GM23338 (cell line): ENCODE data around the gene OR10G8. TPM values are rescaled to one million over a fixed set of nuclear protein-coding genes. Genes with fewer than 3 reads are reported as not detected.

Source experiments
- ATAC-seq: fragments of 200-7000 bp; cut with Tn5 transposase; 3 replicates; pipeline ENCODE4 v1.9.1; 2020
- DNase-seq: peaks from one replicate; pipeline ENCODE4 v3.0.0-alpha.2; 2015; ENCODE audit warnings: low spot score
- H2AFZ ChIP-seq: fragments of 200-600 bp; sonication (generic); 2 replicates; pipeline ENCODE4 v1.8.0; 2016; ENCODE audit warnings: antibody characterized with exemption, mild to moderate bottlenecking, moderate library complexity
- H3F3A ChIP-seq: fragments of 200-600 bp; sonication (generic); replicated peaks from 2 replicates; pipeline ENCODE4 v1.8.0; 2017; ENCODE audit warnings: antibody characterized with exemption, mixed run types, low read depth
- H3K27ac ChIP-seq: fragments of 200-600 bp; sonication (generic); 2 replicates; pipeline ENCODE4 v1.6.1; 2016; ENCODE audit warnings: low read depth
- H3K27me3 ChIP-seq: fragments of 200-600 bp; sonication (generic); 2 replicates; pipeline ENCODE4 v1.8.0; 2016; ENCODE audit warnings: mild to moderate bottlenecking, mixed run types, moderate library complexity; ENCODE audit not compliant: insufficient read depth
- H3K36me3 ChIP-seq: fragments of 200-600 bp; sonication (generic); 2 replicates; pipeline ENCODE4 v1.8.0; 2016; ENCODE audit warnings: mild to moderate bottlenecking; ENCODE audit not compliant: insufficient read depth
- H3K4me1 ChIP-seq: fragments of 200-600 bp; sonication (generic); 2 replicates; pipeline ENCODE4 v1.8.0; 2016; ENCODE audit warnings: mild to moderate bottlenecking, moderate library complexity; ENCODE audit not compliant: insufficient read depth
- H3K4me2 ChIP-seq: fragments of 200-600 bp; sonication (generic); 2 replicates; pipeline ENCODE4 v1.7.1; 2017; ENCODE audit warnings: mixed run types
- H3K4me3 ChIP-seq: fragments of 200-600 bp; sonication (generic); 2 replicates; pipeline ENCODE4 v1.6.1; 2016; ENCODE audit warnings: mixed run types
- H3K79me2 ChIP-seq: fragments of 200-600 bp; sonication (generic); replicated peaks from 2 replicates; pipeline ENCODE4 v1.8.0; 2017; ENCODE audit warnings: mild to moderate bottlenecking; ENCODE audit not compliant: insufficient read depth
- H3K9me2 ChIP-seq: fragments of 200-600 bp; sonication (generic); 2 replicates; pipeline ENCODE4 v1.8.0; 2017; ENCODE audit not compliant: insufficient read depth
- H4K20me1 ChIP-seq: fragments of 200-600 bp; sonication (generic); replicated peaks from 2 replicates; pipeline ENCODE4 v1.8.0; 2017; ENCODE audit warnings: mild to moderate bottlenecking; ENCODE audit not compliant: insufficient read depth
- H3K27ac Mint-ChIP-seq: 2 replicates; pipeline ENCODE4 v1.8.0; 2020; ENCODE audit warnings: inconsistent platforms, mild to moderate bottlenecking, moderate library complexity, mixed read lengths
- H3K27me3 Mint-ChIP-seq: 3 replicates; pipeline ENCODE4 v1.8.0; 2022; ENCODE audit warnings: low read depth, mild to moderate bottlenecking, moderate library complexity, mixed read lengths, inconsistent platforms; ENCODE audit not compliant: insufficient read depth, poor library complexity
- H3K36me3 Mint-ChIP-seq: 3 replicates; pipeline ENCODE4 v1.8.0; 2021; ENCODE audit warnings: low read depth, mild to moderate bottlenecking, inconsistent platforms, moderate library complexity, mixed read lengths
- H3K4me1 Mint-ChIP-seq: 3 replicates; pipeline ENCODE4 v1.8.0; 2020; ENCODE audit warnings: mild to moderate bottlenecking, inconsistent platforms, mixed read lengths
- H3K4me3 Mint-ChIP-seq: 3 replicates; pipeline ENCODE4 v1.8.0; 2021; ENCODE audit warnings: moderate library complexity, mild to moderate bottlenecking, inconsistent platforms, mixed read lengths
- H3K9me3 Mint-ChIP-seq: 3 replicates; pipeline ENCODE4 v1.8.0; 2020; ENCODE audit warnings: moderate library complexity, mild to moderate bottlenecking, inconsistent platforms, mixed read lengths
- EZH2 ChIP-seq: fragments of 200-600 bp; sonication (generic); IDR thresholded peaks from one replicate; pipeline ENCODE4 v1.8.0; 2017; ENCODE audit warnings: antibody characterized with exemption, mild to moderate bottlenecking, low read depth; ENCODE audit not compliant: unreplicated experiment
- EZH2phosphoT487 ChIP-seq: fragments of 200-600 bp; sonication (generic); IDR thresholded peaks from one replicate; pipeline ENCODE4 v1.8.1; 2018; ENCODE audit warnings: antibody characterized with exemption; ENCODE audit not compliant: unreplicated experiment
- JUNB ChIP-seq: IDR thresholded peaks from one replicate; pipeline ENCODE4 v1.6.1; 2016; ENCODE audit warnings: antibody characterized with exemption; ENCODE audit not compliant: unreplicated experiment
- NANOG ChIP-seq: IDR thresholded peaks from 2 replicates; pipeline ENCODE4 v1.6.1; 2016; ENCODE audit warnings: antibody characterized with exemption, borderline replicate concordance
- POLR2AphosphoS5 ChIP-seq: IDR thresholded peaks from 2 replicates; pipeline ENCODE4 v1.6.1; 2016; ENCODE audit warnings: antibody characterized with exemption, low read depth
- ZNF114 ChIP-seq: fragments of 250-450 bp; sonication (Bioruptor Pico); IDR thresholded peaks from 2 replicates; pipeline ENCODE4 v1.5.0; 2020; ENCODE audit warnings: mild to moderate bottlenecking, moderate library complexity
- polyA plus RNA-seq: library from polyadenylated mRNA; unstranded; fragments of >200 nt; fragmentation: Nextera tagmentation; extraction: Ambion mirVana; gene quantifications from 2 replicates; pipeline ENCODE4 v1.2.1, GENCODE V29; 2016
- total RNA-seq: library from RNA; depleted of rRNA; stranded (reverse); fragments of >200 nt; shearing (Covaris generic); gene quantifications from 2 replicates; pipeline ENCODE4 v1.2.3, GENCODE V29; 2014
- TF ChIP-seq, protein P1 (sequence below): IDR thresholded peaks from 2 replicates; pipeline ENCODE4 v1.6.1; 2016; ENCODE audit warnings: antibody characterized with exemption
- TF ChIP-seq, protein P2 (sequence below), 2 experiments: fragments of 200-600 bp in 1 of 2; sonication (generic) in 1 of 2; conservative IDR thresholded peaks; 2 replicates each; pipeline versions ENCODE4 v1.5.1 to v1.6.1; 2016 to 2017; ENCODE audit warnings: antibody characterized with exemption in 2 of 2, low read depth in 2 of 2, mild to moderate bottlenecking in 2 of 2, moderate library complexity in 1 of 2
- TF ChIP-seq, protein P3 (sequence below): fragments of 250-450 bp; sonication (Bioruptor Pico); IDR thresholded peaks from 2 replicates; pipeline ENCODE4 v1.5.0; 2020; ENCODE audit warnings: mild to moderate bottlenecking, moderate library complexity

OR10G8 gene
- total and polyA plus RNA-seq, 2 experiments from 2014 or later, result not detected

DNA sequence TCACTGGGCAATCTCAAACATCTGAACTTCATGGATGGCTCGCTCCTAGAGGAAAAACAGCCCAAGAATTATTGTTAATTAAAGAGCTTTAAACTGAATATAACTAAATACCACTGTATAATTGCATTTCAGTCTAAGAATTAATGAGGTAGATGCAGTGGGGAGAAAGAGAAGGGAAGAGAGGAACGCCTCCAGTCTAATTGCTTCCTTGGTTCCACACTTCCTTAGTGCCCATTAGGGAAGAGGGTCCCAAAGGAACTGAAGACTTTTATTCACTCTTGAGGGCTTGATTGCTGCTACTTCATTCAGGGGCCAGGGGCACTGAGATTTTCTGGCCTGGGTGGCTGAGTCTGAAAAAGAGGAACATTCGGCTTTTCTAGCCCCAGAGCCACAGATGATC lies 26.4 kb downstream of the OR10G8 start:
- ATAC-seq (no peak), DNase-seq (no peak)
- H3K27ac Mint-ChIP-seq, result no peak overlapping the region
- Histone ChIP-seq H4K20me1 (no peaks in the 10 kb centered on the region), H3K36me3 (no peaks in the 10 kb centered on the region), H3K9me2 (no peaks in the 10 kb centered on the region), H3K4me2 (no peak overlapping the region), H3K79me2 (no peaks in the 10 kb centered on the region), H3K27me3 (no peaks in the 10 kb centered on the region), H3F3A (no peaks in the 10 kb centered on the region), H2AFZ (peak overlapping the region; percentile 64; the same call in 1 of the 2 replicates), H3K4me3 (no peak overlapping the region), H3K27ac (no peak overlapping the region), H3K4me1 (no peaks in the 10 kb centered on the region)
- TF ChIP-seq POLR2AphosphoS5, result no peak
- no peak for TF ChIP-seq EZH2
- TF ChIP-seq ZNF114, result no peak
- TF ChIP-seq, protein P1, sequence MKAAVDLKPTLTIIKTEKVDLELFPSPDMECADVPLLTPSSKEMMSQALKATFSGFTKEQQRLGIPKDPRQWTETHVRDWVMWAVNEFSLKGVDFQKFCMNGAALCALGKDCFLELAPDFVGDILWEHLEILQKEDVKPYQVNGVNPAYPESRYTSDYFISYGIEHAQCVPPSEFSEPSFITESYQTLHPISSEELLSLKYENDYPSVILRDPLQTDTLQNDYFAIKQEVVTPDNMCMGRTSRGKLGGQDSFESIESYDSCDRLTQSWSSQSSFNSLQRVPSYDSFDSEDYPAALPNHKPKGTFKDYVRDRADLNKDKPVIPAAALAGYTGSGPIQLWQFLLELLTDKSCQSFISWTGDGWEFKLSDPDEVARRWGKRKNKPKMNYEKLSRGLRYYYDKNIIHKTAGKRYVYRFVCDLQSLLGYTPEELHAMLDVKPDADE, result no peak
- TF ChIP-seq NANOG, result no peak
- TF ChIP-seq, protein P2, sequence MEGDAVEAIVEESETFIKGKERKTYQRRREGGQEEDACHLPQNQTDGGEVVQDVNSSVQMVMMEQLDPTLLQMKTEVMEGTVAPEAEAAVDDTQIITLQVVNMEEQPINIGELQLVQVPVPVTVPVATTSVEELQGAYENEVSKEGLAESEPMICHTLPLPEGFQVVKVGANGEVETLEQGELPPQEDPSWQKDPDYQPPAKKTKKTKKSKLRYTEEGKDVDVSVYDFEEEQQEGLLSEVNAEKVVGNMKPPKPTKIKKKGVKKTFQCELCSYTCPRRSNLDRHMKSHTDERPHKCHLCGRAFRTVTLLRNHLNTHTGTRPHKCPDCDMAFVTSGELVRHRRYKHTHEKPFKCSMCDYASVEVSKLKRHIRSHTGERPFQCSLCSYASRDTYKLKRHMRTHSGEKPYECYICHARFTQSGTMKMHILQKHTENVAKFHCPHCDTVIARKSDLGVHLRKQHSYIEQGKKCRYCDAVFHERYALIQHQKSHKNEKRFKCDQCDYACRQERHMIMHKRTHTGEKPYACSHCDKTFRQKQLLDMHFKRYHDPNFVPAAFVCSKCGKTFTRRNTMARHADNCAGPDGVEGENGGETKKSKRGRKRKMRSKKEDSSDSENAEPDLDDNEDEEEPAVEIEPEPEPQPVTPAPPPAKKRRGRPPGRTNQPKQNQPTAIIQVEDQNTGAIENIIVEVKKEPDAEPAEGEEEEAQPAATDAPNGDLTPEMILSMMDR (conservative IDR thresholded peaks at IDR 0.05; ENCODE audit: low read depth in 2 of 2), result no peak
- TF ChIP-seq JUNB, result no peak
- TF ChIP-seq EZH2phosphoT487, result no peak
- TF ChIP-seq, protein P3, sequence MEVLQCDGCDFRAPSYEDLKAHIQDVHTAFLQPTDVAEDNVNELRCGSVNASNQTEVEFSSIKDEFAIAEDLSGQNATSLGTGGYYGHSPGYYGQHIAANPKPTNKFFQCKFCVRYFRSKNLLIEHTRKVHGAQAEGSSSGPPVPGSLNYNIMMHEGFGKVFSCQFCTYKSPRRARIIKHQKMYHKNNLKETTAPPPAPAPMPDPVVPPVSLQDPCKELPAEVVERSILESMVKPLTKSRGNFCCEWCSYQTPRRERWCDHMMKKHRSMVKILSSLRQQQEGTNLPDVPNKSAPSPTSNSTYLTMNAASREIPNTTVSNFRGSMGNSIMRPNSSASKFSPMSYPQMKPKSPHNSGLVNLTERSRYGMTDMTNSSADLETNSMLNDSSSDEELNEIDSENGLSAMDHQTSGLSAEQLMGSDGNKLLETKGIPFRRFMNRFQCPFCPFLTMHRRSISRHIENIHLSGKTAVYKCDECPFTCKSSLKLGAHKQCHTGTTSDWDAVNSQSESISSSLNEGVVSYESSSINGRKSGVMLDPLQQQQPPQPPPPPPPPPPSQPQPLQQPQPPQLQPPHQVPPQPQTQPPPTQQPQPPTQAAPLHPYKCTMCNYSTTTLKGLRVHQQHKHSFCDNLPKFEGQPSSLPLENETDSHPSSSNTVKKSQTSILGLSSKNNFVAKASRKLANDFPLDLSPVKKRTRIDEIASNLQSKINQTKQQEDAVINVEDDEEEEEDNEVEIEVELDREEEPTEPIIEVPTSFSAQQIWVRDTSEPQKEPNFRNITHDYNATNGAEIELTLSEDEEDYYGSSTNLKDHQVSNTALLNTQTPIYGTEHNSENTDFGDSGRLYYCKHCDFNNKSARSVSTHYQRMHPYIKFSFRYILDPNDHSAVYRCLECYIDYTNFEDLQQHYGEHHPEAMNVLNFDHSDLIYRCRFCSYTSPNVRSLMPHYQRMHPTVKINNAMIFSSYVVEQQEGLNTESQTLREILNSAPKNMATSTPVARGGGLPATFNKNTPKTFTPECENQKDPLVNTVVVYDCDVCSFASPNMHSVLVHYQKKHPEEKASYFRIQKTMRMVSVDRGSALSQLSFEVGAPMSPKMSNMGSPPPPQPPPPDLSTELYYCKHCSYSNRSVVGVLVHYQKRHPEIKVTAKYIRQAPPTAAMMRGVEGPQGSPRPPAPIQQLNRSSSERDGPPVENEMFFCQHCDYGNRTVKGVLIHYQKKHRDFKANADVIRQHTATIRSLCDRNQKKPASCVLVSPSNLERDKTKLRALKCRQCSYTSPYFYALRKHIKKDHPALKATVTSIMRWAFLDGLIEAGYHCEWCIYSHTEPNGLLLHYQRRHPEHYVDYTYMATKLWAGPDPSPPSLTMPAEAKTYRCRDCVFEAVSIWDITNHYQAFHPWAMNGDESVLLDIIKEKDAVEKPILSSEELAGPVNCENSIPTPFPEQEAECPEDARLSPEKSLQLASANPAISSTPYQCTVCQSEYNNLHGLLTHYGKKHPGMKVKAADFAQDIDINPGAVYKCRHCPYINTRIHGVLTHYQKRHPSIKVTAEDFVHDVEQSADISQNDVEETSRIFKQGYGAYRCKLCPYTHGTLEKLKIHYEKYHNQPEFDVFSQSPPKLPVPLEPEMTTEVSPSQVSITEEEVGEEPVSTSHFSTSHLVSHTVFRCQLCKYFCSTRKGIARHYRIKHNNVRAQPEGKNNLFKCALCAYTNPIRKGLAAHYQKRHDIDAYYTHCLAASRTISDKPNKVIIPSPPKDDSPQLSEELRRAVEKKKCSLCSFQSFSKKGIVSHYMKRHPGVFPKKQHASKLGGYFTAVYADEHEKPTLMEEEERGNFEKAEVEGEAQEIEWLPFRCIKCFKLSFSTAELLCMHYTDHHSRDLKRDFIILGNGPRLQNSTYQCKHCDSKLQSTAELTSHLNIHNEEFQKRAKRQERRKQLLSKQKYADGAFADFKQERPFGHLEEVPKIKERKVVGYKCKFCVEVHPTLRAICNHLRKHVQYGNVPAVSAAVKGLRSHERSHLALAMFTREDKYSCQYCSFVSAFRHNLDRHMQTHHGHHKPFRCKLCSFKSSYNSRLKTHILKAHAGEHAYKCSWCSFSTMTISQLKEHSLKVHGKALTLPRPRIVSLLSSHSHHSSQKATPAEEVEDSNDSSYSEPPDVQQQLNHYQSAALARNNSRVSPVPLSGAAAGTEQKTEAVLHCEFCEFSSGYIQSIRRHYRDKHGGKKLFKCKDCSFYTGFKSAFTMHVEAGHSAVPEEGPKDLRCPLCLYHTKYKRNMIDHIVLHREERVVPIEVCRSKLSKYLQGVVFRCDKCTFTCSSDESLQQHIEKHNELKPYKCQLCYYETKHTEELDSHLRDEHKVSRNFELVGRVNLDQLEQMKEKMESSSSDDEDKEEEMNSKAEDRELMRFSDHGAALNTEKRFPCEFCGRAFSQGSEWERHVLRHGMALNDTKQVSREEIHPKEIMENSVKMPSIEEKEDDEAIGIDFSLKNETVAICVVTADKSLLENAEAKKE, result no peak
- peaks cover 1% of the 10 kb centered on the region for H3K27me3 Mint-ChIP-seq
- no peaks in the 10 kb centered on the region for H3K4me1 Mint-ChIP-seq
- H3K4me3 Mint-ChIP-seq, result no peak overlapping the region
- H3K36me3 Mint-ChIP-seq, result no peaks in the 10 kb centered on the region
- no peaks in the 10 kb centered on the region for H3K9me3 Mint-ChIP-seq
